Stimulated activated CD4-positive, alpha-beta T cell treated with anti-CD3 and anti-CD28 coated beads, Interleukin-1b, Interleukin-23, amount 100 ng/mL, for 24 hours (primary cell): ENCODE results near the gene TUT7.
"Not testable (repeated sequence)": the region's sequence is repeated elsewhere in the genome, so short reads cannot be mapped to it uniquely, and the experiment has no call there.

Experiments
- DNase-seq, 4 experiments: peaks; one replicate each; pipeline ENCODE4 v3.0.0-alpha.2; 2020; ENCODE audit warnings: low read depth in 4 of 4, low spot score in 1 of 4

The TUT7 gene

DNA sequence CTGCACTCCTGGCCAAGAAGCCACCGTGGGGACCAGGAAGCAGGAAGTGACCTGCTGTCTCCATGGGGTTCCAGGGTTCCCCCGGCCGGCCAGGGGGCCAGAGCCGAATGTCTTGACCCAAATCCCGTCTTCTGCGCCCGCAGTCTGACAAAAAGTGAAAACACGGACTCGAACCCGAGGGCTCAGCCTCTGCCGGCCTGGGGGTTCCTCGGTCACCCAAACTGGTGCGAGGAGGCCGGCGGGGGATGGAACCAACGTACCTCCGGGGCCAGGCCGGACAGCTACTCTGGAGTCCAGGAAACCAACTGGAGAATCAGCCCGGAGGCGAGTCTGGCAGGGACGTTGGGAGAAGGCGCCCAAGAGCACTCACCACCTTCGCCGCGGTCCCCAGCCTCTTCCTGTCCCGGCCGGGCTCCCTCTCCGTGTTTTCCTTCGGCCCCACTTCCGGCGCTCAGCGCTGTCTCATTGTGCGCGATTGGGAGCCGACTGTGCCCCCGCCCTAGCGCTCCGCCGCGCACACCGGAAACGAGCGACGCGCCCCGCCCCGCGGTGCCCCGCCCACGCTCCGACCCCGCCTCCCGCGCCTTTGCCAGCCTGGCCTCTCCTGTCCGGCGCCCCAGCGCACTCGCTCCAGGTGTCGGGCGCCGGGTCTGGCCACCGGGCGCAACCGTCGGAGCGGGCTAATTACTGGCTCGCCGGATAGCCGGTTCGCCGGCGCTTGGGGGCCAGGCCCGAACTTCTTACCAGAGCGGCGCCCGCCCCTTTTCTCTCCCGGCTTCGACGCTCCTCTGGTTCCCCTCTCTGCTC, at the start of gene TUT7:
TSS of gene TUT7 (minus strand) at position 400 of the 807 bp plus-strand sequence. CDS start 1,211 bp downstream, outside the sequence.
- peak; percentile 89 to 96 (median 90) for DNase-seq

DNA sequence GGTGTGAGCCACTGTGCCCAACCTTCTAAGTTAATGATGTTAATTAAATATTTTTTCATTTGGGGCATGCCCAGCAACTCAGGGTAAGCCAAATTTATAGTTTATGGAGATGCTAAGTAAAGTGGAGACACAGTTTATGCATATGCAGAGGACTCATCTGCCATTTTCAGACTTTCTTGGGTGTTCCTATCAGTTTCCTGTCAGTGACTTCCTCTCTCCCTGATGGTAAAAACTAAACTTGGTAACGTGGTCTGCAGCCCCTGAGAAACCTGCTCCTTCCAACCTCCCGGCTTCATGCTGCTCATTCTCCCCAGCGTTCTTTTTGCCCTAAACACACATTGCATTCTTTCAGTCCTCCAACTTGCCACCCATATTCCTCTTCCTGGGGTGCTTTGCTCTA, 48.4 kb upstream of the TUT7 start:
- no peak for DNase-seq

DNA sequence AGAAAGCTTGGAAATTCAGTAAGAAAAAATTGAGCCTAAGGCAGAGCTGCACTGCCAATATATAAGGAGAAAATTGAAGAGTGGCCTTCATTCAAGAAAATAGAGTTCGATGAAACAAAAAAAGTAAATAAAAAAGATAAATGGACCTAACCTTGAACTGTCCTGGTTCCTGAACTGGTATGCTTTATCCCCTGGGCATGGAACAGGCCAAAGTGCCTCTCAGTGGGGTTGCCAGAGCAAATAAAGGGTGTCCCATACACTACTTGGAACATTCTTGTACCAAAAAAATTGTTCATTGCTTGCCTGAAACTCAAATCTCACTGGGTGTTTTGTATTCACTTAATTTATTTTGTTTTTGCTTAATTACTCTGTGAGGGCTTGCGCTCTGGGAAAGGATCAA, 42.2 kb upstream of the TUT7 start:
- DNase-seq: no peak

DNA sequence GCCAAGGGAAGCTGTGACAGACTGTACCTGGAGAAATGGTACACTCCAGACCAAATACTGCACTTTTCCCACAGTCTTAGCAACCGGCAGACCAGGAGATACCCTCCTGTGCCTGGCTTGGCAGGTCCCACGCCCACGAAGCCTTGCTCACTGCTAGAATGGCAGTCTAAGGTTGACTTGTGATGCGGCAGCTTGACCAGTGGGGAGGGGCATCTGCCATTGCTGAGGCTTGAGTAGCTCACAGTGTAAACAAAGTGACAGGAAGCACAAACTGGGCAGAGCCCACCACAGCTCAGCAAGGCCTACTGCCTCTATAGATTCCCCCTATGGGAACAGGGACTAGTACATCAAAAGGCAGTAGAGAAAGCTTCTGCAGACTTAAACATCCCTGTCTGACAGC, 36.0 kb upstream of the TUT7 start:
- DNase-seq: not testable (repeated sequence)

DNA sequence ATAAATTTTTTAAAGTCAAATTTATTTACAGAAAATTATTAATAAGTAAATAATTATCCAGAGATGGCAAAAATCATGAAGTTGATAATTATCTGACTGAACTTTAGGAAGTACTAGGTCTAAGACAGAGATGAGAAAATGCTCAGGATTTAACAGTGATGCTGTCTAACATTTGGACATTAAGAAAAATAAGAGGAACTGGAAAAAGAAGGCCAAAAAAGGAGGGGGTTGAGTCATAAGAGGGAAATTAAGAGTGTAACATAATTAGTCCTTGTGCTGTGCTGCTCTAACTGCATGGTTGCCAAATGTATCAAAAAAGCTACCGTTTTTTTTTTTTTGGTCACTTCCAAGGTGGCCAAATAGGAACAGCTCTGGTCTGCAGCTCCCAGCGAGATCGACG, 35.4 kb upstream of the TUT7 start:
- DNase-seq: no peak

- no peak for DNase-seq
Observed at GRCh38 chr9:86387376-86387775, 33.2 kb upstream of the TUT7 start.

GRCh38 chr9:86383000-86383399, 28.8 kb upstream of the TUT7 start:
- DNase-seq: not testable (repeated sequence)

DNA sequence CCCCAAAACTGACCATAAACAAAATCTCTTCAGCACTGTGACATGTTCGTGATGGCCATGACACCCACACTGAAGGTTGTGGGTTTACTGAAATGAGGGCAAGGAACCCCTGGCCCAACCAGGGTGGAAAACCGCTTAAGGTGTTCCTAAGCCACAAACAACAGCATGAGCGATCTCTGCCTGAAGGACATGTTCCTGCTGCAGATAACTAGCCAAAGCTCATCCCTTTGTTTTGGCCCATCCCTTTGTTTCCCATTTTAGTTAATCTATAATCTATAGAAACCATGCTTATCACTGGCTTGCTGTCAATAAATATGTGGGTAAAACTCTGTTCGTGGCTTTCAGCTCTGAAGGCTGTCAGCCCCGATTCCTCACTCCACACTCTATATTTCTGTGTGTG, 21.8 kb upstream of the TUT7 start:
- DNase-seq: no peak

GRCh38 chr9:86369810-86370209, 15.6 kb upstream of the TUT7 start:
- no peak for DNase-seq

- no peak for DNase-seq
Observed at GRCh38 chr9:86368871-86369521, 14.8 kb upstream of the TUT7 start.

GRCh38 chr9:86361176-86361575, 7.0 kb upstream of the TUT7 start:
- DNase-seq: no peak

- DNase-seq: no peak
Observed at GRCh38 chr9:86359151-86359879, 5.1 kb upstream of the TUT7 start.

GRCh38 chr9:86356871-86357866, 3.0 kb upstream of the TUT7 start:
- no peak for DNase-seq

DNA sequence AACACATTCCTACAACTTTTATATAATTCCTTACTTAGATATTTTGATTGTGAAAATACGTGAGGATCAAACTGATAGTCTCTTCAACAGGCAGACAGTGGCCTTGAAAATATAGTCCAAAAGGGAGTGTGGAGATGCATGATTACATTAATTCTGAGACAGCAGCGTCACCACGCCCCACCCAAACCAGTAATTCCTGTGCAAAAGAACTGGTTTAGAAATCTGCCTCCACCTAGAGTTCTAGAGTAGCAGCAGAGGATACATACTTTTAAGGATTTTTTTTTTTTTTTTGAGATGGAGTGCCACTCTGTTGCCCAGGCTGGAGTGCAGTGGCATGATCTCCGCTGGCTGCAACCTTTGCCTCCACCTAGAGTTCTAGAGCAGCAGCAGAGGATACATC, 1.6 kb upstream of the TUT7 start:
- DNase-seq: no peak

DNA sequence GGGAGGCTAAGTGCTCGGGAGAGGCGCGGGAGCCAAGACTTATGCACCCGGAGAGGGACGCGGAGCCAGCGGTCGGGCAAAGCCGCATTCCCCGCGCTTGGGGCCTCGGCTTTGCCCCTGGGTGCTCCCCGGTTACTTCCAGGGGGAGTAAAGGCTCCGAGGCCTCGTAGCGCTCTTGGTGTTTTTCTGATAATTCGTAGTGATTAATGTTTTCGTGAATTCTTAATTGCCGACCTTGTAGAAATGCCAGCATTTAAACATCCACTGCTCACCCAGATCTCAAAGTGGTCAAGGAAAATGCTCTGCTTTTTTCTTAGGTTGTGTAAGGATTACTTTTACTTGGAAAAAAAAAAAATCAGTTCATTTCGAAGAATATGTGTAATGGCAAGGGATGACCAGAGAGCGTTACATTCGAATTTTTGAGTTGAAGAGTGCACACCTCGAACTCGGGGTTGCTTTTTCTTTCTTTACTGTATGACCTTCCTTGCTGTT, 654 bp upstream of the TUT7 start:
- DNase-seq: no peak

- DNase-seq: no peak
Observed at GRCh38 chr9:86353655-86354010, 577 bp downstream of the TUT7 start.

DNA sequence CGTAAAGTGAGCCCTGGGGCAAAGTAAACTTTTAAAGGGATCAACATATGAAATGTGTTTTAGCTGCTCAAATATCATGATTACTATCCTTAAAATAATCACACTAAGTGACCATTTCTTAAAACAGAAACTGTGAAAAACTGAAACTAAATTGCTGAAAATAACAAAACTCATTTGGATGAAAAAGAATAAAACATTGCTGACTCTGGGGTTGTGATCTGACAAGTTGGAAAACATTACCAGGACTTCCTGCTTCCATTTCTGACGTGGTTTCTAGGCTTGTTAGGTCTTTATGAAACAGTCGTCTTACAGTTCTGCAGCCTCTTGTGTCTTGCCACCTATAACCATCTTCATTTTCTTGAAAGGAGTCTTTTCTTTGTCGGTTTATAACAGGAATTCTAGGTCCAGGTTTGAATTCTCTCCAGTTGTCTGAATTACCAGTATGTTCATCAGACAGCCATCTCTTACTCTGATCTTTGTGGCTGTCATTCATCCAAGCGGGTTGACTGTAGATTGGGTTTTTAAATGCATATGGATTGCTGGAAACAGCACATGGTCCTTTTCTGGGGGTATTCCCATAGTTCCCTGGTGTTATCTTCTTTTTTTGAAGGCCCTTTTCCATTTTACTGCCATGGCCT, 1.7 kb downstream of the TUT7 start:
- no peak for DNase-seq

DNA sequence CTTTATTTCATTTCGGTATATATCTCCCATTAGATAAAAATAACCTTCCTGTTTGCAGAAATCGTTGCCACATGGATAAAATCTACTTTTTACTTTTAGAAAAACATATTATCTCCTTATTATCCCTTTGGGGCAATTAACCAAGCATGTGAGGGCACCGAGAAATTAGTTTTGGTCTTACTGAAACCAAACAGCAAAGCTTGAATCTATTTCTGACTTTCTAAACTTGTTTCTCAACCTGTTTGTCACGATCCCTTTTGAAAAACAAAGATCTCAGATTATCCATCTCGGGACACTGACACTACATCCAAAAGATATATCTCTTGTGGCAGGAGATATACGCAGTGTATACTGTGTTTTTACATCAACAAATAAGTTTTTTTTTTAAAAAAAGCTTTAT, 2.3 kb downstream of the TUT7 start:
- DNase-seq: no peak

- no peak for DNase-seq
Observed at GRCh38 chr9:86350006-86350760, 4.0 kb downstream of the TUT7 start.

GRCh38 chr9:86349271-86349670, 4.9 kb downstream of the TUT7 start:
- DNase-seq: no peak
